ENCODE results near the gene CACNG7. TPM values are rescaled to one million over a fixed set of nuclear protein-coding genes. Genes with fewer than 3 reads are reported as not detected.

Gene CACNG7
- total RNA-seq, 1 experiment from 2014 or later = 22.7 TPM

DNA sequence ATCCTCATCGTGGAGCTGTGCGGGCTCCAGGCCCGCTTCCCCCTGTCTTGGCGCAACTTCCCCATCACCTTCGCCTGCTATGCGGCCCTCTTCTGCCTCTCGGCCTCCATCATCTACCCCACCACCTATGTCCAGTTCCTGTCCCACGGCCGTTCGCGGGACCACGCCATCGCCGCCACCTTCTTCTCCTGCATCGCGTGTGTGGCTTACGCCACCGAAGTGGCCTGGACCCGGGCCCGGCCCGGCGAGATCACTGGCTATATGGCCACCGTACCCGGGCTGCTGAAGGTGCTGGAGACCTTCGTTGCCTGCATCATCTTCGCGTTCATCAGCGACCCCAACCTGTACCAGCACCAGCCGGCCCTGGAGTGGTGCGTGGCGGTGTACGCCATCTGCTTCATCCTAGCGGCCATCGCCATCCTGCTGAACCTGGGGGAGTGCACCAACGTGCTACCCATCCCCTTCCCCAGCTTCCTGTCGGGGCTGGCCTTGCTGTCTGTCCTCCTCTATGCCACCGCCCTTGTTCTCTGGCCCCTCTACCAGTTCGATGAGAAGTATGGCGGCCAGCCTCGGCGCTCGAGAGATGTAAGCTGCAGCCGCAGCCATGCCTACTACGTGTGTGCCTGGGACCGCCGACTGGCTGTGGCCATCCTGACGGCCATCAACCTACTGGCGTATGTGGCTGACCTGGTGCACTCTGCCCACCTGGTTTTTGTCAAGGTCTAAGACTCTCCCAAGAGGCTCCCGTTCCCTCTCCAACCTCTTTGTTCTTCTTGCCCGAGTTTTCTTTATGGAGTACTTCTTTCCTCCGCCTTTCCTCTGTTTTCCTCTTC is 35.1 kb upstream of the CACNG7 start:
- no peak overlapping the region; a peak in 2 of 5 replicates for H3K4me3 Mint-ChIP-seq
- no peak overlapping the region for H3K4me2 ChIP-seq (ENCODE audit: insufficient read depth, insufficient read length, low read length)
- no peak overlapping the region for H3K23ac ChIP-seq (ENCODE audit: insufficient read length, low read depth, low read length)
- H2AFZ ChIP-seq (ENCODE audit: low read length) = no peak overlapping the region
- peaks cover 28 to 49% (median 48%) of the 10 kb centered on the region in 3 experiments; a peak in 6 of 7 replicates for H3K36me3 Mint-ChIP-seq (ENCODE audit: insufficient read depth in 1 of 3, low read depth in 3 of 3)
- no peak overlapping the region for H2BK15ac ChIP-seq (ENCODE audit: low read depth, low read length)
- peaks cover 4% of the 10 kb centered on the region for H3K23me2 ChIP-seq (ENCODE audit: insufficient read length, low read depth, low read length, poor library complexity, severe bottlenecking)
- H3K14ac ChIP-seq (ENCODE audit: insufficient read depth, low read length) = no peak overlapping the region
- TF ChIP-seq, protein P1, sequence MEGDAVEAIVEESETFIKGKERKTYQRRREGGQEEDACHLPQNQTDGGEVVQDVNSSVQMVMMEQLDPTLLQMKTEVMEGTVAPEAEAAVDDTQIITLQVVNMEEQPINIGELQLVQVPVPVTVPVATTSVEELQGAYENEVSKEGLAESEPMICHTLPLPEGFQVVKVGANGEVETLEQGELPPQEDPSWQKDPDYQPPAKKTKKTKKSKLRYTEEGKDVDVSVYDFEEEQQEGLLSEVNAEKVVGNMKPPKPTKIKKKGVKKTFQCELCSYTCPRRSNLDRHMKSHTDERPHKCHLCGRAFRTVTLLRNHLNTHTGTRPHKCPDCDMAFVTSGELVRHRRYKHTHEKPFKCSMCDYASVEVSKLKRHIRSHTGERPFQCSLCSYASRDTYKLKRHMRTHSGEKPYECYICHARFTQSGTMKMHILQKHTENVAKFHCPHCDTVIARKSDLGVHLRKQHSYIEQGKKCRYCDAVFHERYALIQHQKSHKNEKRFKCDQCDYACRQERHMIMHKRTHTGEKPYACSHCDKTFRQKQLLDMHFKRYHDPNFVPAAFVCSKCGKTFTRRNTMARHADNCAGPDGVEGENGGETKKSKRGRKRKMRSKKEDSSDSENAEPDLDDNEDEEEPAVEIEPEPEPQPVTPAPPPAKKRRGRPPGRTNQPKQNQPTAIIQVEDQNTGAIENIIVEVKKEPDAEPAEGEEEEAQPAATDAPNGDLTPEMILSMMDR (conservative IDR thresholded peaks at IDR 0.05) = no peak
- no peak overlapping the region for H4K91ac ChIP-seq (ENCODE audit: insufficient read length, low read depth, low read length)
- no peak overlapping the region for H2BK20ac ChIP-seq (ENCODE audit: low read depth, low read length, poor library complexity, severe bottlenecking)
- no peak overlapping the region for H4K8ac ChIP-seq (replicated peaks; ENCODE audit: insufficient read length, low read depth, low read length)
- H3K9me3 ChIP-seq (ENCODE audit: control insufficient read depth, low read depth, low read length) = no peaks in the 10 kb centered on the region
- no peak overlapping the region for H3T11ph ChIP-seq (ENCODE audit: low read length)
- no peak overlapping the region for H3K4ac ChIP-seq (ENCODE audit: low read depth, low read length)
- no peaks in the 10 kb centered on the region for H3K27me3 Mint-ChIP-seq (ENCODE audit: low read depth)
- no peak overlapping the region for H3K18ac ChIP-seq (ENCODE audit: insufficient read length, low read depth, low read length)
- H3K27me3 ChIP-seq (ENCODE audit: insufficient read depth, low read length) = no peaks in the 10 kb centered on the region
- no peak overlapping the region for H3K9ac ChIP-seq (ENCODE audit: extremely low read depth, insufficient read length, low read length)
- peaks cover 24 to 36% of the 10 kb centered on the region in 2 experiments for H3K4me1 Mint-ChIP-seq
- no peak overlapping the region for H2AK5ac ChIP-seq (ENCODE audit: insufficient read length, low read length)
- H3K9me3 Mint-ChIP-seq = no peaks in the 10 kb centered on the region
- no peak overlapping the region for H2BK12ac ChIP-seq (ENCODE audit: insufficient read length, low read depth, low read length)
- no peaks in the 10 kb centered on the region for H4K20me1 ChIP-seq (ENCODE audit: control insufficient read depth, insufficient read depth, insufficient read length)
- H3K79me2 ChIP-seq (ENCODE audit: insufficient read depth, low read length) = peaks cover 2% of the 10 kb centered on the region; the same call in 1 of the 2 replicates
- H3K27ac ChIP-seq (ENCODE audit: insufficient read length, low read depth, low read length) = no peak overlapping the region
- H3K4me1 ChIP-seq (ENCODE audit: insufficient read depth, low read length) = no peaks in the 10 kb centered on the region; the same call in 1 of the 2 replicates
- no peak overlapping the region for H2BK5ac ChIP-seq (ENCODE audit: insufficient read length, low read length)
- no peak overlapping the region for H3K56ac ChIP-seq (ENCODE audit: insufficient read length, low read depth, low read length)
- H4K5ac ChIP-seq (ENCODE audit: insufficient read length, low read depth, low read length) = no peak overlapping the region
- DNase-seq = no peak
- no peak overlapping the region for H2BK120ac ChIP-seq (ENCODE audit: low read depth, low read length, poor library complexity, severe bottlenecking)
- H3K79me1 ChIP-seq (ENCODE audit: insufficient read depth, low read depth, low read length, poor library complexity, severe bottlenecking) = no peaks in the 10 kb centered on the region
- peak overlapping the region in 2 of 3 experiments; percentile 59 to 76; a peak in 4 of 7 replicates for H3K27ac Mint-ChIP-seq
- WGBS (ENCODE audit: extremely low coverage, insufficient read length, low lambda C conversion rate) = no CpG with 5 or more reads among the region's 51 CpGs
